Hindlimb muscle (tissue), 1 donor: ENCODE results near the gene KLF12. TPM values are rescaled to one million over a fixed set of nuclear protein-coding genes. Genes with fewer than 3 reads are reported as not detected.

Experiments
- DNase-seq: peaks from one replicate; pipeline ENCODE4 v3.0.0-alpha.2; 2013
- polyA plus RNA-seq: library from polyadenylated mRNA; unstranded; fragments of 120-200 nt; gene quantifications from one replicate; pipeline ENCODE4 v1.2.1, GENCODE V29; 2013; ENCODE audit not compliant: insufficient read length

The KLF12 gene
- 19.6 TPM for polyA plus RNA-seq

GRCh38 chr13:74134221-74134776, at the start of gene KLF12:
Gene KLF12 (minus strand): TSS chr13:74134404.
- DNase-seq, result peak; percentile 88

GRCh38 chr13:74182491-74182890, 48.3 kb upstream of the KLF12 start:
- DNase-seq, result no peak

GRCh38 chr13:74174810-74175209, 40.6 kb upstream of the KLF12 start:
- no peak for DNase-seq

GRCh38 chr13:74173822-74174221, 39.6 kb upstream of the KLF12 start:
- DNase-seq, result no peak

GRCh38 chr13:74171641-74172040, 37.4 kb upstream of the KLF12 start:
- DNase-seq, result no peak

GRCh38 chr13:74169676-74170075, 35.5 kb upstream of the KLF12 start:
- DNase-seq, result no peak

DNA sequence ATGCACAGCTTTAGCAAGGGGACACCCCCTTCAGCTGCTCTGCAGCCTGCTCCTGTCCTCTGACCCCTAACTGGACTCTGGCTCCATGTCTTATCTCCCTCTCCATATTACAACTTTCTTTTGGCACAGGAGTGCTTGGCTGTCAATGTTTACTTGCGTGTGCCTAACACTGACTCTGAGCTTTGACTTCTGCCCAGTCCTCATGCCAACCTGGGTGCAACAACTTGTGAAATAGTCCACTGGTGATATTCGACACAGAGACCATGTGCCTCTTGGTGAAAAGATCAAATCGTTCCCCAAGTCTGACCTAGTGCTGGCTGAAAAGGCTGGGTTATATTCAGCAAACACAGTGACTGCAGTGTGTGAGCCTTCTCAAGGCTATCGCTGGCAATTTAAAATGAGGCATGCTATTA, 34.1 kb upstream of the KLF12 start:
- no peak for DNase-seq

- DNase-seq, result no peak
Observed at GRCh38 chr13:74166261-74167004, 32.2 kb upstream of the KLF12 start.

DNA sequence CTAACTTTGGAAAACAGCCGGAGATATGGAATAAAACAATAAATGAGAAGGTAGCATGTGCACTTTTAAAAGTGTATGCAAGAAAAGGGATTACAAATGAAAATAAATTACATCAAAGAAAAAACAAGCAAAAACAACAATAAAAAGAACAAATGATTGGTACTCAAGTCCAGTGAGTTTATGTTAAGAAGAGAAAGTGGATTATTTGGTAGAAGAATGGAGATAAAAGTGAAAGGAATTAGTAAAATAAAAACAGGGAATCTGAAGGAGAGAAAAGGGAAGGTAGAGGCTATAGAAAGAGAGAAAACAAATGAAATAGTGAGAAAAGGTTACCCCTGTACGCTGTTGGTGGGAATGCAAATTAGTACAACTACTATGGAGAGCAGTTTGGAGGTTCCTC, 28.6 kb upstream of the KLF12 start:
- DNase-seq, result no peak

DNA sequence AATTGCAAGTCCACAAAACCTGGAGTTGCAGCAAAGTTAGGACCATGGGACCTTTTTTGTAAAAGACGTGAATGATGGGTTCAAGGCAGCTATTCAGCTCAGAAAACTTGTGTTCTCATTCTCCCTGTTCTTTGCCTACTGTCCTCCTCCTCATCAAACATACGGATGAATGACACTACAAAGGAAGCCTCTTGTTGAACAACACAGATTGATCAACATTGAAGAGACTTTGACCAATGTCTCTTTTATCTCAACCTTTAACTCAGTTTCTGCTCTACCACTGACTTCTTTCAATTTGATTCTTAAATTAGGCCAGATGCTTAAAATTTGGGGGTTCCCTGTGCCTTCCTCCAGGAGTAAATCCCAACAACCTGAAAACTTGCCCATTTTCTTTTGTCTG, 27.9 kb upstream of the KLF12 start:
- no peak for DNase-seq

- DNase-seq, result no peak
Observed at GRCh38 chr13:74158571-74159352, 24.6 kb upstream of the KLF12 start.

DNA sequence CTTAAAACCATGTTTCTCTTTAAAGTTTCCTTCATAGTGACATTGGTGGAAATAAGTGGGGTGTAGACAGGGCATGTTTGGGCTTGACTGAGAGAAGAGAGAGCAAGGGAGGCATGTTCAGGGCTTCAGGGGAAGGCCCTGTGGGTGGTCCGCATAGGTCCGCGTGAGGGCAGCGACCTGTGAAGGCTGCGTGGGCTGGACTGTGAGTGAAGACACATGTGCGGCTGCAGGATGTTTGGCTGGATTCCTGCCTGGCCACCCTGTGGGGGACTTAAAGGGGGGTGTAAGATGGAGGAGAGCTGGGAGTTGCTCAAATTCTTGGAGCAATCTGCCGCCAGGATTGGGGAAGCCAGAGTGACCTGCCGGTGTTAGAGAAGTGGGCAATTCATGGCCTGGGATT, 23.8 kb upstream of the KLF12 start:
- no peak for DNase-seq

- no peak for DNase-seq
Observed at GRCh38 chr13:74154981-74155380, 20.8 kb upstream of the KLF12 start.

GRCh38 chr13:74153316-74153715, 19.1 kb upstream of the KLF12 start:
- DNase-seq, result no peak

DNA sequence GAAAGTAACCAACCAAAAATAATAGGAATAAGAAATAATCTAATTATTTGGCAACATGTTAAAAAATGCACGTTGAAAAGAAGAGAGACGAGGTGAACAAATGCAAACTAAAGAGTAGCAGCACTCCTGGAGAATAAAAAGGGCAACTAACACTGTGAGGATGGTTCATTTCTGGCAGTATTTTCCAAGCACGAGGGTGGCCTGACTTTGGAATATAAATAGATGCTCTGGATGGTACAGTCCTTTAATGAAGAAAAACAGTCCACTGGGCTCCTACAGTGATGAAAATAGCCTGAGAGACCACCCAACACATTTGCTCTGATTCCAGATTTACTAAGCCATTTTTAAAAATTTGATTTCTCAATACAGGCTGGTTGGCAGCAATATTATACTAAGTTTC, 17.7 kb upstream of the KLF12 start:
- DNase-seq, result no peak

- DNase-seq, result no peak
Observed at GRCh38 chr13:74148352-74148751, 14.1 kb upstream of the KLF12 start.

- no peak for DNase-seq
Observed at GRCh38 chr13:74145249-74145975, 11.2 kb upstream of the KLF12 start.

DNA sequence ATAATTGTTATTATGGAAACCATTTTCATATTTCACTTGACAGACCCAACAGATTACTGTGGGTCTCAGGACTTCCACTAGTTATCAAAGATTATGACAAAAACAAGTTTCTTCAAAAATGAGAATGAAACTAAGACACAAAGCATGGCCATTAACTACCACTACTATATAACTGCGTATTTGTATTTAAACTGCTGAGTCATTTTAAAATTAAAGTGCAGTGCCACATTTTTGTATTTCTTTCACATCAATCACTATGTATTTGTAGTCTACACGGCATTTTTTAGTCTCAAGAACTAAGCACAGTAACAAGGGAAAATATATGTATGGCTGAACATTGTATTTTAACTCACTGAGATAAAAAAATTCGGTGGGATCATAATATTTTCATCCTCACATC, 10.1 kb upstream of the KLF12 start:
- no peak for DNase-seq

GRCh38 chr13:74142257-74142656, 8.1 kb upstream of the KLF12 start:
- DNase-seq, result no peak

DNA sequence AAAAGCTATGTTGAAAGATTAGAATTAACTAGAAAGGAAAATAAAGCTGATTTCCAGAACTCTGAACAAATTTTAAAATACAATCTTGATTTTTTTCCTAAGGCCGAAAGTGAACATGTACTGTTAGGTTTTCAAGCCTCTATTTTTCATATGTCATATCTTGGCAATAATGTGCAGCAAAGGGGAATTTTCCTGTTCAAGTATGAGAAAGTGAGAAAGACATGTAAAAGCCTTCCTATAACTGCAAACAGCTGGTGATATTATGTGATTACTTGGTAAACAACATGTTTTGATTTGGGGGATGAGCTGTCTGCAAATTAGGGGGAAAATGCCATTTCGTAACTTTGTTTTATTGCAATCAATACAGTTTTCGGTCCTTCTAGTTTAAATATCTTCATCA, 4.0 kb upstream of the KLF12 start:
- DNase-seq, result no peak

GRCh38 chr13:74136084-74136658, 2.0 kb upstream of the KLF12 start:
- peak; percentile 57 for DNase-seq

DNA sequence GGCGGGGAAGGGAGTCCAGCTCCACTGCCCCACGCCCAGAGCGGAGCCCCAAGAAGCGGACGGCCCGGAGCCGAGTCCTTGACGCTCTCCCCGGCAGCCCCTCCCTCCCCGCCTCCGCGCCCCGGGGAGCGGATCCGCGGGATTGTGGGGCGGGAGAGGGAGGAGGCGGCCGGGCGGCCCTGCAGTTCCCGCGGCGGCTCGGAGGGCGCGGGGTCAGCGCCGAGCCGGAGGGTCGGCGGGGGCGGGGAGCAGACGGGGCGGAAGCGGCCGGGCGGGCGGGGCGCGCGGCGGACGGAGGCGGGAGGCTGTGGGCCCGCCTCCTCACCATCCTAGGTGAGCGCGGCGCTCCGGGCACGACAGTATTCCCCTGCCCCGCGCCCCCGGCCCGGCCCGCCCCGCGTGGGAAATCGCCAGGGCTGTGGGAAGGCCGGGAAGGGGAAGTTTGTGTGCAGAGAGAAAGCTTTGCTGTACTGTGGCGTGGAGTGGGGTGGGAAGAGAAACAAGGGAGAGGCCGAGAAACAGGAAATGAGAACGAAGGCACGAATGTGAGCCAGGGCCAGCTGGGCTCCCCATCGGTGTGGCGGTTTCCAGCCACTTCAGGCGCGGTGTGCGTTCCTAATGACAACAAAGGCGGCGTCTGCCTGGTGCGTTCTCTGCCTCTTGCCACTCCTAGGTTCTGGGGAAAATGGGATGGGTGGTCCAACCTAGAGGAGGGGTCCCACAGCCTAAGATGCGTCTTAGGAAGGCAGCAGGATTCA, 1.3 kb upstream of the KLF12 start:
- DNase-seq, result peak; percentile 86
